ENCODE measurements around the gene ERMAP. TPM values are rescaled to one million over a fixed set of nuclear protein-coding genes. Genes with fewer than 3 reads are reported as not detected.

Gene ERMAP
- total RNA-seq, 1 donor from 2014 or later = 10.4 TPM

DNA sequence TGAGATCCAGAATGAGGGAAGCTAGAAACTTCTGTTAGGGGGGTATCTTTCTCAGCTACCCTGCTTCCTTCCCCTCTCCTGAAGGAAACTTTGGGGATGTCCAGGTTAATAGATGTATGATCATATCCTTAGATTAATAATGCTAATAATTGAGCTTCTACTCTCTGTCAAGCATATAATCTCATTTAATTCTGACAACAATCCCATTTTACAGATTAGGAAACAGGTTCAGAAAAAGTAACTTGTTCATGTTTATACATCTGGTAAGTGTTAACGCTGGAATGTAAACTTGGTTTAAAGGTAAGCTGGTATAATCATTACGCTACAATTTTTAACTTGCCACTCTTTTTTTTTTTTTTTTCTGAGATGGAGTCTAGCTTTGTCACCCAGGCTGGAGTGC lies 33.8 kb upstream of the ERMAP start:
- Mint-ChIP-seq H3K27ac (no peak overlapping the region), H3K4me3 (ENCODE audit: low read depth) (no peak overlapping the region), H3K9me3 (ENCODE audit: low read depth) (no peaks in the 10 kb centered on the region), H3K4me1 (ENCODE audit: low read depth) (peaks cover 5% of the 10 kb centered on the region), H3K36me3 (ENCODE audit: insufficient read depth) (peaks cover 21% of the 10 kb centered on the region), H3K27me3 (no peaks in the 10 kb centered on the region)
- DNase-seq (ENCODE audit: low spot score, unreplicated experiment) = no peak
- no peak for TF ChIP-seq CTCF (IDR thresholded peaks at IDR 0.05; ENCODE audit: unreplicated experiment)

DNA sequence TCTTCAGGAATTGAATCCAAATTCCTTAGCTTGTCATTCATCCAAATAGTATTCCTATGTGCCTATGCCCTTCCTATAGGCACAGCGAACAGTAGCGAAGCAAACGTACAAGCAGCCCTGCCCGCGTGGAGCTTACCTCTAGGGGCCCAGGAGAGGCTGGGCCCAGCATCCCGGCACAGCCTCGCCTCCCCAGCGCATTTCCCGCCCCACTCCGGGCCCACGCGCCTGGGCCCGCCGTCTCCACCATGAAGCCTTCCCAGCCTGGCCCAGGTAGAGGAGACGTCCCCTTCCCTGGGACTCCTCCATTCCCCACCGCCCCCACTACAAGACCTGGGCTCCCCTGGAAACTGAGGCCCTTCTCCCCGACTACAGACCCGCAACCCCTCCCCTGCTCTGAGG lies 32.4 kb upstream of the ERMAP start:
- Mint-ChIP-seq H3K27me3 (no peaks in the 10 kb centered on the region), H3K36me3 (ENCODE audit: insufficient read depth) (peaks cover 17% of the 10 kb centered on the region), H3K4me1 (ENCODE audit: low read depth) (peaks cover 5% of the 10 kb centered on the region), H3K27ac (no peak overlapping the region), H3K9me3 (ENCODE audit: low read depth) (no peaks in the 10 kb centered on the region), H3K4me3 (ENCODE audit: low read depth) (no peak overlapping the region)
- TF ChIP-seq CTCF (IDR thresholded peaks at IDR 0.05; ENCODE audit: unreplicated experiment) = no peak
- no peak for DNase-seq (ENCODE audit: low spot score, unreplicated experiment)

GRCh38 chr1:42784946-42785693 lies 31.8 kb upstream of the ERMAP start, which contains the start of gene TMEM269:
TMEM269 (plus strand) TSS chr1:42784991; CDS start chr1:42789894, 4,903 bp downstream.
- no peak for DNase-seq (ENCODE audit: low spot score, unreplicated experiment)

GRCh38 chr1:42786097-42786496 lies 30.8 kb upstream of the ERMAP start:
- no peak for TF ChIP-seq CTCF (IDR thresholded peaks at IDR 0.05; ENCODE audit: unreplicated experiment)
- Mint-ChIP-seq H3K4me1 (ENCODE audit: low read depth) (peaks cover 5% of the 10 kb centered on the region), H3K4me3 (ENCODE audit: low read depth) (no peak overlapping the region), H3K9me3 (ENCODE audit: low read depth) (no peaks in the 10 kb centered on the region), H3K27ac (no peak overlapping the region), H3K36me3 (ENCODE audit: insufficient read depth) (peaks cover 8% of the 10 kb centered on the region), H3K27me3 (no peaks in the 10 kb centered on the region)
- DNase-seq (ENCODE audit: low spot score, unreplicated experiment) = no peak

More at GRCh38 chr1:42784946-42785693, 31.8 kb upstream of the ERMAP start, which contains the start of gene TMEM269:
- Mint-ChIP-seq H3K36me3 (ENCODE audit: insufficient read depth) (peaks cover 14% of the 10 kb centered on the region), H3K4me3 (ENCODE audit: low read depth) (no peak within 1 kb of the TSS), H3K9me3 (ENCODE audit: low read depth) (no peaks in the 10 kb centered on the region), H3K4me1 (ENCODE audit: low read depth) (peaks cover 5% of the 10 kb centered on the region), H3K27ac (peak within 1 kb of the TSS; percentile 35), H3K27me3 (no peaks in the 10 kb centered on the region)
- no peak for TF ChIP-seq CTCF (IDR thresholded peaks at IDR 0.05; ENCODE audit: unreplicated experiment)

- H3K27ac Mint-ChIP-seq = no peak overlapping the region
- no peaks in the 10 kb centered on the region for H3K27me3 Mint-ChIP-seq
- no peak for TF ChIP-seq CTCF (IDR thresholded peaks at IDR 0.05; ENCODE audit: unreplicated experiment)
- no peak for DNase-seq (ENCODE audit: low spot score, unreplicated experiment)
- H3K4me3 Mint-ChIP-seq (ENCODE audit: low read depth) = no peak overlapping the region
- H3K9me3 Mint-ChIP-seq (ENCODE audit: low read depth) = no peaks in the 10 kb centered on the region
- H3K36me3 Mint-ChIP-seq (ENCODE audit: insufficient read depth) = peaks cover 5% of the 10 kb centered on the region
- H3K4me1 Mint-ChIP-seq (ENCODE audit: low read depth) = peaks cover 5% of the 10 kb centered on the region
Measured at GRCh38 chr1:42788021-42788420, 28.9 kb upstream of the ERMAP start.

Data from progenitor cell of endocrine pancreas (in vitro differentiated cells).